ENCODE data around the gene SEC22C. TPM values are rescaled to one million over a fixed set of nuclear protein-coding genes. Genes with fewer than 3 reads are reported as not detected.

The SEC22C gene
- total and polyA plus RNA-seq, 2 of the 4 experiments (the other 2 are of a cell fraction): 24.0 to 43.9 TPM

DNA sequence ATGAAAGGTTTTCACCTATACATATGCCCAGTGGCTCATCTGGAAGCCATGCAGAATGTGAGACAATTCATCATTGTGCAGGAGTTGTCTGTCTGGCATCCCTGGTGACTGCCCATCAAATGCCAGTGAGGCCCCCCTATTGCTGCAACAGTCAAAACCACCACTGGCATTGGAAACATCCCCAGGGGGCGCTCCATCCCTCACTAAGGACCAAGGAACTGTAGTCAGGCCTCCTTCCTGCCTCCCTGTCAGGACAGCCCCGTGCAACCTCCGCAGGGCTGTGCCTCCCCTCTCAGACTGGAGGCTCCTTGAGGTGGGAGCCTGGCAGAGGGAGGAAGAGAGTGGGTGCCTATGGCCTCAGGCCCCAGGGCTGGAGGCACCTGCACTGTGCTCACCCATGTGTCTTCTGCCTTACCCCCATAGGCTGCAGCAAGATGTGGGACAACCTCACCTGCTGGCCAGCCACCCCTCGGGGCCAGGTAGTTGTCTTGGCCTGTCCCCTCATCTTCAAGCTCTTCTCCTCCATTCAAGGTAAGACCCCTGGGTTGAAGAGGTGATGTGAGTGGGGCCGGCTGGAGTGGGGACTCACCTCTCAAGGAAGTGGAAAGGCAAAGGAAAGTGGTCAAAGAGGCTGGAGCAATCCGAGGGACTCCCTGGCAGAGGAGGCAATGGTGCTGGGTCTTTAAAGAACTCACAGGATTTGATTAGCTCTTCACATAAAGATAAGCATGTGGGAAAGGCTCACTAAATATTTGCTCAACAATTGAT is 62.8 kb downstream of the SEC22C start:
- dilution Hi-C loops (cut with HindIII; ENCODE audit: low sequenced_read_pairs, unreplicated experiment): no loop called here
- in situ Hi-C loops (cut with MboI; ENCODE audit: low sequenced_read_pairs): no loop called here
- Histone ChIP-seq H3K4me2 (ENCODE audit: low read depth, low read length) (no peak overlapping the region), H2BK20ac (ENCODE audit: low read depth, low read length) (no peak overlapping the region), H3K79me1 (ENCODE audit: low read depth in 1 of 2, low read length in 2 of 2) (no peaks in the 10 kb centered on the region), H3K9me3 (ENCODE audit: control insufficient read depth, insufficient read depth, low read length) (no peaks in the 10 kb centered on the region), H3K18ac (ENCODE audit: low read depth, low read length) (no peak overlapping the region), H4K5ac (ENCODE audit: low read depth, low read length) (no peak overlapping the region), H3K36me3 (ENCODE audit: control insufficient read depth, insufficient read depth, low read length) (no peaks in the 10 kb centered on the region), H3K56ac (ENCODE audit: extremely low read depth, insufficient read depth, low read length) (no peak overlapping the region), H3K14ac (replicated peaks; ENCODE audit: low read depth, low read length) (no peak overlapping the region), H2AFZ (replicated peaks; ENCODE audit: low read length, poor library complexity) (no peak overlapping the region), H2BK5ac (ENCODE audit: low read depth, low read length, poor library complexity, severe bottlenecking) (no peak overlapping the region), H4K91ac (ENCODE audit: insufficient read depth, low read depth, low read length) (no peak overlapping the region), H2AK9ac (replicated peaks; ENCODE audit: low read depth, low read length, poor library complexity) (no peak overlapping the region), H3K9me1 (ENCODE audit: insufficient read depth, low read length) (no peaks in the 10 kb centered on the region), H3K23ac (ENCODE audit: low read depth, low read length) (no peak overlapping the region), H3K4me3 (ENCODE audit: insufficient read depth, low read depth, low read length) (no peak overlapping the region), H4K8ac (ENCODE audit: low read depth in 2 of 2, low read length in 2 of 2) (no peak overlapping the region), H3K27ac (ENCODE audit: insufficient read depth, low read length) (no peak overlapping the region), H3K4ac (ENCODE audit: low read depth, low read length) (no peak overlapping the region), H3K4me1 (ENCODE audit: control insufficient read depth, insufficient read depth, low read length) (no peaks in the 10 kb centered on the region), H4K20me1 (ENCODE audit: insufficient read depth, low read length) (no peaks in the 10 kb centered on the region), H3K9ac (ENCODE audit: low read depth, low read length) (no peak overlapping the region), H2BK120ac (ENCODE audit: low read depth, low read length) (no peak overlapping the region), H3K27me3 (ENCODE audit: control insufficient read depth, insufficient read depth, low read length) (peaks cover 7% of the 10 kb centered on the region), H2BK15ac (ENCODE audit: low read depth, low read length) (no peak overlapping the region), H2AK5ac (ENCODE audit: low read depth, low read length) (no peak overlapping the region)
- intact Hi-C loops (cut with micrococcal nuclease): no loop called here
- no CpG with 5 or more reads among the region's 6 CpGs for WGBS, 2 experiments (ENCODE audit: extremely low coverage in 2 of 2, insufficient read length in 1 of 2)
- no TSS peak for BruUV-seq (replicated peaks)
- CTCF ChIA-PET: no interaction called here
- TF ChIP-seq MAZ (IDR thresholded peaks at IDR 0.05; ENCODE audit: borderline replicate concordance, low read depth, low read length) (no peak), BHLHE40 (IDR thresholded peaks at IDR 0.05; ENCODE audit: low read depth, low read length) (no peak), MXI1 (IDR thresholded peaks at IDR 0.05; ENCODE audit: borderline replicate concordance, low read depth, low read length) (no peak), NFE2L2 (IDR thresholded peaks at IDR 0.05; ENCODE audit: low read depth, low read length) (no peak), SMC3 (IDR thresholded peaks at IDR 0.05; ENCODE audit: low read depth, low read length) (no peak)
- TF ChIP-seq, protein P1, sequence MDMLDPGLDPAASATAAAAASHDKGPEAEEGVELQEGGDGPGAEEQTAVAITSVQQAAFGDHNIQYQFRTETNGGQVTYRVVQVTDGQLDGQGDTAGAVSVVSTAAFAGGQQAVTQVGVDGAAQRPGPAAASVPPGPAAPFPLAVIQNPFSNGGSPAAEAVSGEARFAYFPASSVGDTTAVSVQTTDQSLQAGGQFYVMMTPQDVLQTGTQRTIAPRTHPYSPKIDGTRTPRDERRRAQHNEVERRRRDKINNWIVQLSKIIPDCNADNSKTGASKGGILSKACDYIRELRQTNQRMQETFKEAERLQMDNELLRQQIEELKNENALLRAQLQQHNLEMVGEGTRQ (IDR thresholded peaks at IDR 0.05; ENCODE audit: low read depth, low read length): no peak
- POLR2A ChIA-PET (ENCODE audit: unreplicated experiment): no interaction called here
- no peak for DNase-seq
- ATAC-seq (ENCODE audit: low read depth): no peak

Data from IMR-90 (cell line).